Muscle layer of duodenum (tissue), 2 donors: ENCODE measurements around the gene C4orf36.

Experiments
- H3K27ac ChIP-seq: one replicate; pipeline ENCODE4 v1.7.0; 2013; ENCODE audit warnings: mild to moderate bottlenecking, low read length
- H3K27me3 ChIP-seq: one replicate; pipeline ENCODE4 v1.7.0; 2013; ENCODE audit warnings: low read depth, mild to moderate bottlenecking, control low read depth, low read length
- H3K36me3 ChIP-seq, 2 donors: one replicate each; pipeline ENCODE4 v1.7.0; 2013; ENCODE audit warnings: low read length in 2 of 2, control low read depth in 1 of 2, mild to moderate bottlenecking in 1 of 2; ENCODE audit not compliant: insufficient read depth in 2 of 2, control insufficient read depth in 1 of 2
- H3K4me1 ChIP-seq, 2 donors: one replicate each; pipeline ENCODE4 v1.7.0; 2013; ENCODE audit warnings: low read length in 2 of 2, mild to moderate bottlenecking in 2 of 2, control low read depth in 1 of 2, moderate library complexity in 1 of 2; ENCODE audit not compliant: insufficient read depth in 2 of 2, control insufficient read depth in 1 of 2
- H3K4me3 ChIP-seq, 2 donors: one replicate each; pipeline ENCODE4 v1.7.0; 2013; ENCODE audit warnings: low read length in 2 of 2, low read depth in 1 of 2, mild to moderate bottlenecking in 1 of 2
- H3K9me3 ChIP-seq, 2 donors: one replicate each; pipeline ENCODE4 v1.7.0; 2013; ENCODE audit warnings: low read length in 2 of 2, control low read depth in 1 of 2, mild to moderate bottlenecking in 1 of 2; ENCODE audit not compliant: control insufficient read depth in 1 of 2
- donor health status: healthy.

The C4orf36 gene

DNA sequence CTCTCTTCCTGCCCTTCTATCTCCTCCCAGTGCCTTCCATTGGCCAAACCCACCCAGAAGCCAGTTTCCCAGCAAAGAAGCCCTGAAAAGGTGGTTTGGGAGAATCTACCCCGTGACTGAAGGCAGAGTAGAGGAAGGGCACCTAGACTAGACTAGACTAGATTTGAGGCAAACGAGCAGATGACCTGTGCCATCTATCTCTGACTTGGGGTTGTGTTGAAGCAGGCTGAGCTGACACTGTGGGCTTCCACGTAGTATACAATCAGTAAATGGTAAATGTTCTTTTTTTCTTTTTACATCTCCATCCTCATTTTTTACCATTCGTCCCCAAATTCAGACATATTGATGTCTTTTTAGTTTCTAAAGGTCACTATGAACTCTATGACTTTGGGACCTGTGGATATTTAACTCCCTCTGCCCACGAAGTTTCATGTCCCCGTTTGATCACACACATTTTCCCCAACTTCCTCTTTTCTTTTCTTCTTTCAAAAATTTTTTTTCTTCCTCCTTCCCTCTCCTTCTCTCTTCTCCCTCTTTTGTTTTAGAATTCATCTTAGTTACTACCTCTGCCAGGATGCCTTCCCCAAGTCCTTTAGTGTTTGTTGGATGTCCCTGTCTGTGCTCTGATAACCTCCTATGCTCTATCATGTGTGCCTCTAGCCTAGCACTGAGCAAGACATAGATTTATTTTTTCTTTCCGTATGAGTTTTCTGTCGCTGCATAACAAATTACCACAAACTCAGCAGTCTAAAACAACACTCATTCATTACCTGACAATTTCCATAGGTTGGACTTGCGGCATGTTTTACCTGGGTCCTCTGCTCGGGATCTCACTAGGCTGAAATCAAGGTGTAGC is 36.4 kb upstream of the C4orf36 start:
- H3K4me3 ChIP-seq: no peak overlapping the region
- H3K36me3 ChIP-seq: peaks cover 5 to 10% of the 10 kb centered on the region in 2 donors
- H3K27ac ChIP-seq: no peak overlapping the region
- H3K27me3 ChIP-seq: no peaks in the 10 kb centered on the region
- peaks cover 5% of the 10 kb centered on the region in 2 donors for H3K4me1 ChIP-seq
- H3K9me3 ChIP-seq: no peaks in the 10 kb centered on the region

GRCh38 chr4:86927843-86928395 is 35.7 kb upstream of the C4orf36 start:
- Histone ChIP-seq H3K9me3 (no peaks in the 10 kb centered on the region), H3K4me1 (peaks cover 0 to 5% of the 10 kb centered on the region in 2 donors), H3K4me3 (no peak overlapping the region), H3K27me3 (no peaks in the 10 kb centered on the region), H3K27ac (no peak overlapping the region), H3K36me3 (peaks cover 5 to 10% of the 10 kb centered on the region in 2 donors)

- Histone ChIP-seq H3K36me3 (peaks cover 5 to 10% of the 10 kb centered on the region in 2 donors), H3K9me3 (no peaks in the 10 kb centered on the region), H3K4me3 (no peak overlapping the region), H3K27me3 (no peaks in the 10 kb centered on the region), H3K4me1 (peaks cover 0 to 5% of the 10 kb centered on the region in 2 donors), H3K27ac (no peak overlapping the region)
Measured at GRCh38 chr4:86926435-86927086, 34.3 kb upstream of the C4orf36 start.

DNA sequence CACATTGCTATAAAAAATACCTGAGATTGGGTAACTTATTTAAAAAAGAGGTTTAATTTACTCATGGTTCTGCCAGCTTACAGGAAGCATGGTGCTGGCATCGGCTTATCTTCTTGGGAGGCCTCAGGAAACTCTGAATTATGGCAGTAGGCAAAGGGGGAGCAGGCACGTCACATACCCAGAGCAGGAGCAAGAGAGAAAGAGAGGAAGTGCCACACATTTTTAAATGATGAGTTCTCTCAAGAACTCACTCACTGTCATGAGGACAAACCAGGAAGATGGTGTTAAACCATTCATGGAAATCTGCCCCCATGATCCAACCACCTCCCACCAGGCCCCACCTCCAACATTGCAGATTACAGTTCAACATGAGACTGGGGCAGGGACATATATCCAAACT is 32.6 kb upstream of the C4orf36 start:
- Histone ChIP-seq H3K9me3 (no peaks in the 10 kb centered on the region), H3K4me1 (peaks cover 0 to 5% of the 10 kb centered on the region in 2 donors), H3K27ac (no peak overlapping the region), H3K4me3 (no peak overlapping the region), H3K36me3 (peaks cover 0 to 3% of the 10 kb centered on the region in 2 donors), H3K27me3 (no peaks in the 10 kb centered on the region)

GRCh38 chr4:86921608-86922252 is 29.5 kb upstream of the C4orf36 start:
- no peak overlapping the region for H3K27ac ChIP-seq
- no peaks in the 10 kb centered on the region for H3K36me3 ChIP-seq
- H3K27me3 ChIP-seq: no peaks in the 10 kb centered on the region
- no peaks in the 10 kb centered on the region for H3K9me3 ChIP-seq
- no peaks in the 10 kb centered on the region for H3K4me1 ChIP-seq
- H3K4me3 ChIP-seq: no peak overlapping the region

DNA sequence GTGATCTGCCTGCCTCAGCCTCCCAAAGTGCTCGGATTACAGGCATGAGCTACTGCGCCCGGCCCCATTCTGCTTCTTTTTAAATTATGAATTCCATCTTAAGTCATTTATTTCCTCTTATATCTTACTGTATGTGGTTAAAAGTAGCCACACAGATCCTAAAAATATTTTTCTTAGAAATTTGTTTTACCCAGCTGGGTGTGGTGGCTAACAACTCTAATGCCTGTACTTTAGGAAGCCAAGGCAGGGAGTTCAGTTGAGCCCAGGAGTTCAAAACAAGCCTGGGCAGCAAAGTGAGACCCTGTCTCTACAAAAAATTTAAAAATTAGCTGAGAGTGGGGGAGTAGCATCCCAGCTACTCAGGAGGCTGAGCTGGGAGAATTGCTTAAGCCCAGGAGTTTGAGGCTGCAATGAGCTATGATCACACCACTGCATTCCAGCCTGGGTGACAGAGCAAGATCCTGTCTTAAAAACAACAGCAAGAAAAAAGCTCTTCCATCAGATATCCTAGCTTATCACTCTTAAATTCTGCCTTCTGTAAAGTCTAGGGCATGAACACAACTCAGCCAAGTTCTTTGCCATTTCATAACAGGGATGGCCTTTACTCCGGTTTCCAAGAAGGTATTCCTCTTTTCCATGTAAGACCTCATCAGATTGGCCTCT is 27.5 kb upstream of the C4orf36 start:
- no peaks in the 10 kb centered on the region for H3K36me3 ChIP-seq
- H3K9me3 ChIP-seq: no peaks in the 10 kb centered on the region
- no peaks in the 10 kb centered on the region for H3K4me1 ChIP-seq
- H3K27ac ChIP-seq: no peak overlapping the region
- no peak overlapping the region for H3K4me3 ChIP-seq
- no peaks in the 10 kb centered on the region for H3K27me3 ChIP-seq

- H3K4me3 ChIP-seq: no peak overlapping the region
- H3K27me3 ChIP-seq: no peaks in the 10 kb centered on the region
- H3K9me3 ChIP-seq: no peaks in the 10 kb centered on the region
- H3K36me3 ChIP-seq: no peaks in the 10 kb centered on the region
- no peak overlapping the region for H3K27ac ChIP-seq
- no peaks in the 10 kb centered on the region for H3K4me1 ChIP-seq
Measured at GRCh38 chr4:86918539-86919072, 26.4 kb upstream of the C4orf36 start.

- Histone ChIP-seq H3K4me1 (no peaks in the 10 kb centered on the region), H3K36me3 (no peaks in the 10 kb centered on the region), H3K27me3 (no peaks in the 10 kb centered on the region), H3K9me3 (no peaks in the 10 kb centered on the region), H3K4me3 (no peak overlapping the region), H3K27ac (no peak overlapping the region)
Measured at GRCh38 chr4:86917212-86918039, 25.2 kb upstream of the C4orf36 start.

GRCh38 chr4:86916392-86916791 is 24.2 kb upstream of the C4orf36 start:
- no peak overlapping the region for H3K27ac ChIP-seq
- H3K4me1 ChIP-seq: peaks cover 0 to under 1% of the 10 kb centered on the region in 2 donors
- no peaks in the 10 kb centered on the region for H3K27me3 ChIP-seq
- no peak overlapping the region for H3K4me3 ChIP-seq
- no peaks in the 10 kb centered on the region for H3K36me3 ChIP-seq
- no peaks in the 10 kb centered on the region for H3K9me3 ChIP-seq
